DND-41 (cell line): ENCODE measurements around the gene FAM124B.

Source experiments
- ATAC-seq: fragments of 200-7000 bp; cut with Tn5 transposase; 3 replicates; pipeline ENCODE4 v1.9.1; 2021; ENCODE audit warnings: low read depth; ENCODE audit not compliant: insufficient read depth
- DNase-seq: peaks from one replicate; pipeline ENCODE4 v3.0.0-alpha.2; 2020
- H2AFZ ChIP-seq: 2 replicates; pipeline ENCODE4 v1.6.0; 2012; ENCODE audit warnings: low read depth, low read length
- H3K27ac ChIP-seq: 2 replicates; pipeline ENCODE4 v1.5.1; 2012; ENCODE audit warnings: low read length, inconsistent platforms
- H3K27me3 ChIP-seq: fragments of 200-600 bp; sonication (generic); 2 replicates; pipeline ENCODE4 v1.6.0; 2012; ENCODE audit warnings: low read length, mild to moderate bottlenecking, inconsistent platforms; ENCODE audit not compliant: insufficient read depth, poor library complexity
- H3K36me3 ChIP-seq: 2 replicates; pipeline ENCODE4 v1.5.1; 2012; ENCODE audit warnings: low read length, inconsistent platforms; ENCODE audit not compliant: insufficient read depth
- H3K4me1 ChIP-seq: 2 replicates; pipeline ENCODE4 v1.5.1; 2012; ENCODE audit warnings: mild to moderate bottlenecking, low read length; ENCODE audit not compliant: insufficient read depth
- H3K4me2 ChIP-seq: 2 replicates; pipeline ENCODE4 v1.6.0; 2012; ENCODE audit warnings: mild to moderate bottlenecking, moderate library complexity, low read length, inconsistent platforms; ENCODE audit not compliant: insufficient read depth
- H3K4me3 ChIP-seq, 2 experiments: fragments of 200-600 bp in 1 of 2; shearing (Covaris generic) in 1 of 2; 2 replicates each; pipeline ENCODE4 v1.5.1; 2012 to 2016; ENCODE audit warnings: inconsistent platforms in 2 of 2, low read length in 2 of 2, mild to moderate bottlenecking in 2 of 2, low read depth in 1 of 2, moderate library complexity in 1 of 2
- H3K79me2 ChIP-seq: 2 replicates; pipeline ENCODE4 v1.6.0; 2012; ENCODE audit warnings: low read length, inconsistent platforms; ENCODE audit not compliant: insufficient read depth
- H3K9ac ChIP-seq: 2 replicates; pipeline ENCODE4 v1.6.0; 2012; ENCODE audit warnings: low read depth, mild to moderate bottlenecking, inconsistent platforms, low read length, moderate library complexity
- H3K9me3 ChIP-seq: 2 replicates; pipeline ENCODE4 v1.5.1; 2012; ENCODE audit warnings: low read length, moderate library complexity, mild to moderate bottlenecking, inconsistent platforms; ENCODE audit not compliant: insufficient read depth, severe bottlenecking
- H4K20me1 ChIP-seq: 2 replicates; pipeline ENCODE4 v1.6.0; 2012; ENCODE audit warnings: low read length; ENCODE audit not compliant: insufficient read depth
- CTCF ChIP-seq: IDR thresholded peaks from 2 replicates; pipeline ENCODE4 v1.5.1; 2012; ENCODE audit warnings: borderline replicate concordance, low read length, moderate library complexity, mild to moderate bottlenecking; ENCODE audit not compliant: poor library complexity, severe bottlenecking; ENCODE audit errors: extremely low read depth
- EZH2 ChIP-seq: IDR thresholded peaks from 3 replicates; pipeline ENCODE4 v1.6.1; 2012; ENCODE audit warnings: borderline replicate concordance, low read depth, mild to moderate bottlenecking, moderate library complexity, low read length, inconsistent platforms; ENCODE audit not compliant: severe bottlenecking

FAM124B gene

GRCh38 chr2:224407241-224407701, 5.4 kb upstream of the FAM124B start:
- TF ChIP-seq EZH2 (no peak), CTCF (no peak)
- H3K4me2 ChIP-seq = no peak overlapping the region
- H2AFZ ChIP-seq = no peak overlapping the region
- no peaks in the 10 kb centered on the region for H4K20me1 ChIP-seq
- ATAC-seq = peak; percentile 67
- no peak overlapping the region for H3K4me3 ChIP-seq
- no peak overlapping the region for H3K9ac ChIP-seq
- peak; percentile 17 for DNase-seq
- no peaks in the 10 kb centered on the region for H3K36me3 ChIP-seq
- H3K27ac ChIP-seq = no peak overlapping the region
- H3K27me3 ChIP-seq = peaks cover 8% of the 10 kb centered on the region
- peaks cover 4% of the 10 kb centered on the region; the same call in 1 of the 2 replicates for H3K4me1 ChIP-seq
- H3K79me2 ChIP-seq = no peaks in the 10 kb centered on the region
- no peaks in the 10 kb centered on the region for H3K9me3 ChIP-seq

GRCh38 chr2:224405841-224406370, 4.0 kb upstream of the FAM124B start:
- DNase-seq = no peak

GRCh38 chr2:224405412-224405811, 3.5 kb upstream of the FAM124B start:
- Histone ChIP-seq H3K27ac (no peak overlapping the region), H3K9me3 (no peaks in the 10 kb centered on the region), H2AFZ (no peak overlapping the region), H3K4me3 (no peak overlapping the region), H3K36me3 (no peaks in the 10 kb centered on the region), H3K4me2 (no peak overlapping the region), H3K27me3 (peaks cover 14% of the 10 kb centered on the region), H3K4me1 (peaks cover 4% of the 10 kb centered on the region; the same call in 1 of the 2 replicates), H4K20me1 (no peaks in the 10 kb centered on the region), H3K79me2 (no peaks in the 10 kb centered on the region), H3K9ac (no peak overlapping the region)
- DNase-seq (no peak), ATAC-seq (no peak)
- TF ChIP-seq EZH2 (no peak), CTCF (no peak)

More at GRCh38 chr2:224405841-224406370, 4.0 kb upstream of the FAM124B start:
- no peak overlapping the region for H3K9ac ChIP-seq
- no peak overlapping the region for H3K4me3 ChIP-seq
- TF ChIP-seq EZH2 (no peak), CTCF (no peak)
- H3K27ac ChIP-seq = no peak overlapping the region
- no peaks in the 10 kb centered on the region for H3K9me3 ChIP-seq
- H3K79me2 ChIP-seq = no peaks in the 10 kb centered on the region
- peaks cover 14% of the 10 kb centered on the region for H3K27me3 ChIP-seq
- no peaks in the 10 kb centered on the region for H4K20me1 ChIP-seq
- no peak for ATAC-seq
- H3K36me3 ChIP-seq = no peaks in the 10 kb centered on the region
- no peak overlapping the region for H2AFZ ChIP-seq
- peaks cover 4% of the 10 kb centered on the region; the same call in 1 of the 2 replicates for H3K4me1 ChIP-seq
- no peak overlapping the region for H3K4me2 ChIP-seq

- no peak for TF ChIP-seq CTCF
- no peak for TF ChIP-seq EZH2
- no peak for DNase-seq
- Histone ChIP-seq H3K4me1 (peaks cover 4% of the 10 kb centered on the region; the same call in 1 of the 2 replicates), H3K9ac (no peak overlapping the region), H3K36me3 (no peaks in the 10 kb centered on the region), H2AFZ (no peak overlapping the region), H3K9me3 (no peaks in the 10 kb centered on the region), H3K4me3 (no peak overlapping the region), H3K27me3 (peaks cover 14% of the 10 kb centered on the region), H4K20me1 (no peaks in the 10 kb centered on the region), H3K4me2 (no peak overlapping the region), H3K79me2 (no peaks in the 10 kb centered on the region), H3K27ac (no peak overlapping the region)
- ATAC-seq = no peak
These were observed 2.9 kb upstream of the FAM124B start for GRCh38 chr2:224404796-224405195.
